Measurements from ENCODE around the gene ANKRD31. TPM values are rescaled to one million over a fixed set of nuclear protein-coding genes. Genes with fewer than 3 reads are reported as not detected.

The ANKRD31 gene
- polyA plus RNA-seq, 1 experiment: 0.02 TPM

DNA sequence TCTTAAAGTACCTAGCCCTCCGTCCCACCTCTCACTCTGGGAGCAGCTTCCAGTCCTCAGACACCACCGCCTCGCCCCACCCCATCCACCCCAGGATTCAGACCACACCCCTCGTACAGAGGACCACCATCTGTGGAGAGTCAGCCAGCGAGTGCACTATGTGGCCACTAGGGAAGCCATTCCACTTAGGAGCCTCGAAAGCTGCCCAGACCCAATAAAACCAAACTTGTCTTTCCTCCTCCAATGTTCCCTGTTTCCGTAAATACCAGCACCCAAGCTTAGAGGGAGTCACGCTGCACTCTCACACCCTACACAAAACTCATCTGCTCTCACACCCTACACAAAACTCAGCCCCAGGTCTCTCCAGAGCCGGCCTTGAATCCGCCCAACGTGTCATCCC lies 186.3 kb downstream of the ANKRD31 start:
- peak; percentile 49 for TF ChIP-seq CTCF (IDR thresholded peaks at IDR 0.05; ENCODE audit: insufficient read depth, low read depth, low read length)
- H3K36me3 ChIP-seq (ENCODE audit: control insufficient read depth, insufficient read depth, low read length): 0 out of 2 replicates have a peak, but pooled peaks cover 3% of the 10 kb centered on the region
- CTCF ChIA-PET: interaction anchor here (0.7 to 2.9 kb wide), 25 partner anchors 9 to 667 kb away, joined by 3 to 16 read pairs (median 4); partner anchors contain the start of genes ANKRD31 and POC5
- DNase-seq (ENCODE audit: low read depth): no peak
- POLR2A ChIA-PET: no interaction called here
- H3K4me3 ChIP-seq (ENCODE audit: low read depth, low read length): peak overlapping the region; percentile 70
- H3K27me3 ChIP-seq (ENCODE audit: control insufficient read depth, insufficient read depth, low read length): no peaks in the 10 kb centered on the region

- no peak for DNase-seq (ENCODE audit: low read depth)
- TF ChIP-seq CTCF (IDR thresholded peaks at IDR 0.05; ENCODE audit: insufficient read depth, low read depth, low read length): peak; percentile 80
- CTCF ChIA-PET: interaction anchor here (0.6 to 2.9 kb wide), 31 partner anchors 8 to 667 kb away, joined by 3 to 16 read pairs (median 4); partner anchors contain the start of genes ANKRD31 and POC5
- H3K27me3 ChIP-seq (ENCODE audit: control insufficient read depth, insufficient read depth, low read length): no peaks in the 10 kb centered on the region
- 0 out of 2 replicates have a peak, but pooled peaks cover 3% of the 10 kb centered on the region for H3K36me3 ChIP-seq (ENCODE audit: control insufficient read depth, insufficient read depth, low read length)
- POLR2A ChIA-PET: no interaction called here
- H3K4me3 ChIP-seq (ENCODE audit: low read depth, low read length): no peak overlapping the region
Measured at GRCh38 chr5:75049456-75050351, 187.0 kb downstream of the ANKRD31 start.

GRCh38 chr5:75048457-75048953 lies 188.2 kb downstream of the ANKRD31 start:
- Histone ChIP-seq H3K36me3 (ENCODE audit: control insufficient read depth, insufficient read depth, low read length) (peaks cover 6% of the 10 kb centered on the region), H3K4me3 (ENCODE audit: low read depth, low read length) (no peak overlapping the region), H3K27me3 (ENCODE audit: control insufficient read depth, insufficient read depth, low read length) (no peaks in the 10 kb centered on the region)
- DNase-seq (ENCODE audit: low read depth): no peak
- ChIA-PET CTCF (interaction anchor here (0.7 to 2.9 kb wide), 12 partner anchors 9 to 1142 kb away, joined by 3 to 16 read pairs (median 4); no protein-coding TSS in a partner anchor), POLR2A (no interaction called here)
- TF ChIP-seq CTCF (IDR thresholded peaks at IDR 0.05; ENCODE audit: insufficient read depth, low read depth, low read length): peak; percentile 6; the same call in 1 of the 2 replicates

- CTCF ChIA-PET: interaction anchor here (1.1 to 1.8 kb wide), 2 partner anchors 77 to 122 kb away, joined by 3 to 9 read pairs; no protein-coding TSS in a partner anchor
- no peak overlapping the region for H3K4me3 ChIP-seq (ENCODE audit: low read depth, low read length)
- no peak for TF ChIP-seq CTCF (IDR thresholded peaks at IDR 0.05; ENCODE audit: insufficient read depth, low read depth, low read length)
- no peak for DNase-seq (ENCODE audit: low read depth)
- POLR2A ChIA-PET: no interaction called here
- H3K36me3 ChIP-seq (ENCODE audit: control insufficient read depth, insufficient read depth, low read length): peaks cover 6% of the 10 kb centered on the region
- no peaks in the 10 kb centered on the region for H3K27me3 ChIP-seq (ENCODE audit: control insufficient read depth, insufficient read depth, low read length)
Measured at GRCh38 chr5:75047356-75047755, 189.3 kb downstream of the ANKRD31 start.

All from BJ (cell line).